Fibroblast of pulmonary artery (primary cell): ENCODE results near the gene CELA2A.

Experiments
- DNase-seq: peaks from one replicate; pipeline ENCODE4 v3.0.0-alpha.2; 2010; ENCODE audit warnings: low read depth
- H3K4me3 ChIP-seq: replicated peaks from 2 replicates; pipeline ENCODE4 v1.5.1; 2011; ENCODE audit warnings: low read depth, mild to moderate bottlenecking, control low read depth, low read length, moderate library complexity
- TF ChIP-seq, protein P1 (sequence below): IDR thresholded peaks from 2 replicates; pipeline ENCODE4 v1.5.1; 2011; ENCODE audit warnings: mild to moderate bottlenecking, control low read depth, low read length, inconsistent platforms; ENCODE audit errors: missing control alignments

The CELA2A gene

GRCh38 chr1:15439325-15439724 lies 17.2 kb upstream of the CELA2A start:
- no peak for DNase-seq
- H3K4me3 ChIP-seq, result no peak overlapping the region
- TF ChIP-seq, protein P1, sequence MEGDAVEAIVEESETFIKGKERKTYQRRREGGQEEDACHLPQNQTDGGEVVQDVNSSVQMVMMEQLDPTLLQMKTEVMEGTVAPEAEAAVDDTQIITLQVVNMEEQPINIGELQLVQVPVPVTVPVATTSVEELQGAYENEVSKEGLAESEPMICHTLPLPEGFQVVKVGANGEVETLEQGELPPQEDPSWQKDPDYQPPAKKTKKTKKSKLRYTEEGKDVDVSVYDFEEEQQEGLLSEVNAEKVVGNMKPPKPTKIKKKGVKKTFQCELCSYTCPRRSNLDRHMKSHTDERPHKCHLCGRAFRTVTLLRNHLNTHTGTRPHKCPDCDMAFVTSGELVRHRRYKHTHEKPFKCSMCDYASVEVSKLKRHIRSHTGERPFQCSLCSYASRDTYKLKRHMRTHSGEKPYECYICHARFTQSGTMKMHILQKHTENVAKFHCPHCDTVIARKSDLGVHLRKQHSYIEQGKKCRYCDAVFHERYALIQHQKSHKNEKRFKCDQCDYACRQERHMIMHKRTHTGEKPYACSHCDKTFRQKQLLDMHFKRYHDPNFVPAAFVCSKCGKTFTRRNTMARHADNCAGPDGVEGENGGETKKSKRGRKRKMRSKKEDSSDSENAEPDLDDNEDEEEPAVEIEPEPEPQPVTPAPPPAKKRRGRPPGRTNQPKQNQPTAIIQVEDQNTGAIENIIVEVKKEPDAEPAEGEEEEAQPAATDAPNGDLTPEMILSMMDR, result no peak

DNA sequence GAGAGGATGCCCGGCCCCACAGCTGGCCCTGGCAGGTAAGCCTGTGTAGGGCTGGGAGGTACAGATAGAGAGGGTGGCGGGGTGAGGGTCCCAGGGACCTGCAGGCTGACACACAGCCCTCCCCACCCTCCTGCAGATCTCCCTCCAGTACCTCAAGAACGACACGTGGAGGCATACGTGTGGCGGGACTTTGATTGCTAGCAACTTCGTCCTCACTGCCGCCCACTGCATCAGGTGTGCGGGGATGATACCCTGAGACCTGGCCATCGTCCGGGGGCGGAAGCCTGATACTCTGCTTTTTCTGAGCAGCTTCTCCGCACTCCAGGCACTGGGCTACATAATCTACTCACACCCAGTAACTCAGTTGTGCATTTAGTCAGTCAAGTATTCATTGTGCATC lies 16.2 kb upstream of the CELA2A start:
- TF ChIP-seq, protein P1, result no peak
- DNase-seq, result no peak
- no peak overlapping the region for H3K4me3 ChIP-seq

DNA sequence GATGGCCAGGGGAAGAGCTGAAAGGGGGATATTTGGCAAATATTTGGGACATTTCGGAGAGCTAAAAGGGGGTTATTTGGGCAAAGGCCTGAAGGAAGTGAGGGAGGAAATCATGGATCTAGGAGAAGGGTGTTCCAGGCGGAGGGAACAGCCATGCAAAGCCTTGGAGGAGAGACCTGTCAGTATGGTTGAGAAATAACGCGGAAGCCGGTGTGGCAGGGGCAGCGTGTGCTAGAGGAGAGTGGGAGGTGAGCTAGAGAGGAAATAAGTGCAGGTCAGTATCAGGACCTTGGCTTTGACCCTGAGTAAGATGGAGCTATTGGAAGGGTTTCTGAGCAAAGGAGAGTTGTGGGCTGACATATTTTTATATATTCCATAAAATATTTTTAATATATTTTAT lies 15.3 kb upstream of the CELA2A start:
- TF ChIP-seq, protein P1, result no peak
- no peak overlapping the region for H3K4me3 ChIP-seq
- no peak for DNase-seq

GRCh38 chr1:15442119-15442518 lies 14.4 kb upstream of the CELA2A start:
- TF ChIP-seq, protein P1, result no peak
- no peak overlapping the region for H3K4me3 ChIP-seq
- DNase-seq, result no peak

DNA sequence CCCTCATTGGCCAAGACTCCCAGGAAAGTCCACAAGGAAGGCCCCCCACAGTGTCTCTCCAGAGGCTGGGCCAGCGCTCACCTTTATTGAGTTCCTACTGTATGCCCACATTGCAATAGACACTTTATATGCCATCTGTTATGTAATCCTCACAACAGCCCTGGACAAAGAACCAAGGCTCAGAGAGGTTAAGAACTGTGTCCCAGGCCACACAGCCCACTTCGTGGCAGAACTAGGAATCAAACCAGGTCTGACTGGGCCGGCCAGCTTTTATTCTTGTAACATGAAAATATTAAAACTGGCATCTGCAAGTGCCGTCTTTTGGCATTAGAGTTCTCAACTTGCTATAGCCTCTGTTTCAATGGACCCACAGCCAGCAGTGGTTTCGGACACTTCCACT lies 13.8 kb upstream of the CELA2A start:
- TF ChIP-seq, protein P1, result no peak
- DNase-seq, result no peak
- no peak overlapping the region for H3K4me3 ChIP-seq

GRCh38 chr1:15443281-15443680 lies 13.3 kb upstream of the CELA2A start:
- TF ChIP-seq, protein P1, result no peak
- DNase-seq, result no peak
- H3K4me3 ChIP-seq, result no peak overlapping the region

DNA sequence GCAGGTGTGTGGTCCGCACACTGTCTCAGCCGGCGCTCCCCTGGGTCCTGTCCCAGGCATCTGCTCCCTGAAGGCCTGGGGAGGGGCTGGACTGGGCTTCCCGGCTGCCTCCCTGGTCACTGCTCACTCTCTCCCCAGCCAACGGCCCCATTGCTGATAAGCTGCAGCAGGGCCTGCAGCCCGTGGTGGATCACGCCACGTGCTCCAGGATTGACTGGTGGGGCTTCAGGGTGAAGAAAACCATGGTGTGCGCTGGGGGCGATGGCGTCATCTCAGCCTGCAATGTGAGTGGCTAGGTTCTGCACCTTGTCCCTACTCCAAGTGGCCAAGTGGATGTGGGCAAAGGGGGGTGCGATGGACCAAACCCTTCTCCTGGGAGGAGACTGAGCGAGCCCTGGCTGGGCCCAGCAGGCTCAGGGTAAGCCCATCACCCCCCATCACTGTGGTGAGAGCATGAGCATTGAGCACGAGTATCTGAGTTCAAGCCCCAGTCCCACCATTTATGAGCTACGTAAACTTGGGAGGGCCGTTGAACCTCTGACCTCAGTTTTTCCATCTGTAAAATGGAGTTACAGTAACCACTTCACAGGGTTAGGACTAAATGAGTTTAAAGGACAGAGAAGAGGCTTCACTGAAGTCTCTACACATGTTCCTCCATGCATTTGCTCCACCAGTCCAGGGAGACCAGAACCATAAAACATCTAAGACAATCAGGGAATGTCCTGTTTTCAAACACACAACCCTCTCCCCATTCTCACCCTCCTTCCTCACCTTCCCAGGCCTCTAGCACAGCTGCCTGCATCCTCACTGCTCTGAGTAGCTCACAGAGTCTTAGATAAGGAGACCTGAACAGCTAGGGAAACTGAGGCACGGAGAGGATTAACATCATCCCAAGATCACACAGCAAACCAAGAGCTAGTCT lies 11.8 kb upstream of the CELA2A start:
- no peak overlapping the region for H3K4me3 ChIP-seq
- DNase-seq, result no peak
- TF ChIP-seq, protein P1, result no peak
